HCT116 (cell line): ENCODE data around the gene CD28. TPM values are rescaled to one million over a fixed set of nuclear protein-coding genes. Genes with fewer than 3 reads are reported as not detected.

Experiments used
- ATAC-seq: fragments of 200-7000 bp; cut with Tn5 transposase; 2 replicates; pipeline ENCODE4 v1.9.1; 2020; ENCODE audit warnings: mild to moderate bottlenecking, moderate library complexity
- BruUV-seq: library from RNA; stranded (reverse); fragments of 400-500 nt; replicated peaks from 2 replicates; lab custom pipeline; 2021; lab: Mats Ljungman, UMichigan
- CTCF ChIA-PET: fragments of 300-600 bp; sonication (Branson Sonifier 250); formaldehyde crosslinking; loops from one replicate; lab custom pipeline; 2021; ENCODE audit warnings: antibody characterized with exemption; lab: Charles Lee
- POLR2A ChIA-PET: fragments of 300-600, 350-600 bp; sonication (Branson Sonifier 250); formaldehyde crosslinking; loops from one replicate; lab custom pipeline; 2021; ENCODE audit warnings: antibody characterized with exemption; lab: Charles Lee
- RAD21 ChIA-PET, 2 experiments: fragments of 300-600 bp; sonication (Branson Sonifier 250); formaldehyde crosslinking; loops; one replicate each; lab custom pipeline; 2023; ENCODE audit warnings: low total read pairs in 2 of 2; ENCODE audit not compliant: uncharacterized antibody in 2 of 2, unreplicated experiment in 2 of 2, low non-redundant PET in 1 of 2; lab: Charles Lee
- DNase-seq: peaks from one replicate; pipeline ENCODE4 v3.0.0-alpha.2; 2010; ENCODE audit warnings: low read depth, low spot score
- H2AFZ ChIP-seq: fragments of 200-600 bp; shearing (Covaris generic), sonication (generic); 2 replicates; pipeline ENCODE4 v1.6.1; 2017; ENCODE audit warnings: low read depth, mixed run types, mixed read lengths, antibody characterized with exemption, low read length; ENCODE audit not compliant: poor library complexity, severe bottlenecking
- H3K27ac ChIP-seq: 2 replicates; pipeline ENCODE4 v1.5.1; 2012; ENCODE audit warnings: low read depth, low read length
- H3K27me3 ChIP-seq: fragments of 200-600 bp; sonication (generic); 2 replicates; pipeline ENCODE4 v1.6.1; 2016; ENCODE audit warnings: mixed run types, low read length, mixed read lengths; ENCODE audit not compliant: insufficient read depth
- H3K36me3 ChIP-seq, 2 experiments: fragments of 200-500 bp in 1 of 2; fragments of 200-600 bp in 1 of 2; sonication (Bioruptor generic) in 1 of 2; sonication (generic) in 1 of 2; 2 replicates each; pipeline versions ENCODE4 v1.5.1 to v1.6.1; 2014 to 2016; ENCODE audit warnings: low read length in 2 of 2, inconsistent platforms in 1 of 2, mixed read lengths in 1 of 2, mixed run types in 1 of 2; ENCODE audit not compliant: insufficient read depth in 2 of 2, control insufficient read depth in 1 of 2
- H3K4me1 ChIP-seq, 2 experiments: fragments of 200-600 bp in 1 of 2; sonication (generic) in 1 of 2; 2 replicates each; pipeline versions ENCODE4 v1.5.1 to v1.6.1; 2012 to 2017; ENCODE audit warnings: low read length in 2 of 2, inconsistent platforms in 1 of 2, mild to moderate bottlenecking in 1 of 2, mixed read lengths in 1 of 2, mixed run types in 1 of 2, moderate library complexity in 1 of 2; ENCODE audit not compliant: insufficient read depth in 2 of 2, control insufficient read depth in 1 of 2
- H3K4me2 ChIP-seq: fragments of 200-600 bp; sonication (generic); 2 replicates; pipeline ENCODE4 v1.6.1; 2017; ENCODE audit warnings: mixed run types, low read length, mixed read lengths
- H3K4me3 ChIP-seq, 2 experiments: fragments of 200-600 bp in 1 of 2; sonication (generic) in 1 of 2; replicated peaks in 1 of 2; 2 replicates each; pipeline ENCODE4 v1.5.1; 2011 to 2016; ENCODE audit warnings: low read length in 2 of 2, control low read depth in 1 of 2, low read depth in 1 of 2, mild to moderate bottlenecking in 1 of 2, mixed read lengths in 1 of 2, mixed run types in 1 of 2
- H3K79me2 ChIP-seq: fragments of 200-600 bp; sonication (generic); 2 replicates; pipeline ENCODE4 v1.6.1; 2017; ENCODE audit warnings: mild to moderate bottlenecking, mixed run types, low read length, moderate library complexity, mixed read lengths; ENCODE audit not compliant: insufficient read depth
- H3K9ac ChIP-seq: fragments of 200-600 bp; sonication (generic); 2 replicates; pipeline ENCODE4 v1.6.1; 2016; ENCODE audit warnings: low read length, mixed read lengths
- H3K9me2 ChIP-seq: fragments of 200-600 bp; sonication (generic), shearing (Covaris generic); 2 replicates; pipeline ENCODE4 v1.6.1; 2017; ENCODE audit warnings: mixed run types, mild to moderate bottlenecking, moderate library complexity; ENCODE audit not compliant: insufficient read depth
- H3K9me3 ChIP-seq, 2 experiments: fragments of 200-500 bp in 1 of 2; fragments of 200-600 bp in 1 of 2; sonication (Bioruptor generic) in 1 of 2; sonication (generic) in 1 of 2; 2 replicates each; pipeline ENCODE4 v1.6.1; 2014 to 2017; ENCODE audit warnings: low read length in 2 of 2, mixed read lengths in 2 of 2, inconsistent platforms in 1 of 2, low read depth in 1 of 2, mild to moderate bottlenecking in 1 of 2, mixed run types in 1 of 2, moderate library complexity in 1 of 2; ENCODE audit not compliant: control insufficient read depth in 1 of 2, insufficient read depth in 1 of 2
- H4K20me1 ChIP-seq: fragments of 200-600 bp; sonication (generic), shearing (Covaris generic); 2 replicates; pipeline ENCODE4 v1.6.1; 2017; ENCODE audit warnings: mixed run types, mild to moderate bottlenecking, moderate library complexity; ENCODE audit not compliant: insufficient read depth
- ATF3 ChIP-seq: IDR thresholded peaks from 2 replicates; pipeline ENCODE4 v1.6.1; 2012
- CBX3 ChIP-seq: IDR thresholded peaks from 2 replicates; pipeline ENCODE4 v1.6.1; 2012; ENCODE audit warnings: low read depth
- CEBPB ChIP-seq: IDR thresholded peaks from 2 replicates; pipeline ENCODE4 v1.6.1; 2012; ENCODE audit warnings: low read depth
- EGR1 ChIP-seq: IDR thresholded peaks from 2 replicates; pipeline ENCODE4 v1.6.1; 2012; ENCODE audit warnings: low read depth
- ELF1 ChIP-seq: IDR thresholded peaks from 2 replicates; pipeline ENCODE4 v1.6.1; 2012; ENCODE audit warnings: low read depth, borderline replicate concordance
- EZH2 ChIP-seq: fragments of 200-600 bp; sonication (generic); IDR thresholded peaks from 2 replicates; pipeline ENCODE4 v1.6.1; 2017; ENCODE audit warnings: antibody characterized with exemption, mixed run types
- EZH2phosphoT487 ChIP-seq: fragments of 200-600 bp; IDR thresholded peaks from 2 replicates; pipeline ENCODE4 v1.6.1; 2018; ENCODE audit warnings: antibody characterized with exemption, borderline replicate concordance
- FOSL1 ChIP-seq: IDR thresholded peaks from 2 replicates; pipeline ENCODE4 v1.6.1; 2012; ENCODE audit warnings: low read depth
- MAX ChIP-seq: IDR thresholded peaks from 2 replicates; pipeline ENCODE4 v1.6.1; 2012
- POLR2A ChIP-seq: IDR thresholded peaks from 2 replicates; pipeline ENCODE4 v1.7.0; 2011; ENCODE audit warnings: borderline replicate concordance; ENCODE audit not compliant: insufficient read depth, insufficient read length; ENCODE audit errors: extremely low read depth
- POLR2AphosphoS5 ChIP-seq: IDR thresholded peaks from 2 replicates; pipeline ENCODE4 v1.6.1; 2011; ENCODE audit warnings: mild to moderate bottlenecking, low read depth, low read length, moderate library complexity
- RAD21 ChIP-seq: IDR thresholded peaks from 2 replicates; pipeline ENCODE4 v1.6.1; 2012; ENCODE audit warnings: low read depth, mild to moderate bottlenecking
- REST ChIP-seq: IDR thresholded peaks from 2 replicates; pipeline ENCODE4 v1.6.1; 2012; ENCODE audit warnings: low read depth
- SIN3A ChIP-seq: IDR thresholded peaks from 2 replicates; pipeline ENCODE4 v1.6.1; 2012; ENCODE audit warnings: low read depth
- SRF ChIP-seq: IDR thresholded peaks from 2 replicates; pipeline ENCODE4 v1.6.1; 2012; ENCODE audit warnings: low read depth
- YY1 ChIP-seq: IDR thresholded peaks from 2 replicates; pipeline ENCODE4 v1.6.1; 2011; ENCODE audit warnings: low read length, low read depth, moderate library complexity, mild to moderate bottlenecking; ENCODE audit not compliant: insufficient replicate concordance; ENCODE audit errors: extremely low read depth
- ZBTB33 ChIP-seq: IDR thresholded peaks from 2 replicates; pipeline ENCODE4 v1.6.1; 2011; ENCODE audit warnings: mild to moderate bottlenecking, low read length, moderate library complexity; ENCODE audit not compliant: insufficient replicate concordance; ENCODE audit errors: extremely low read depth
- ZFX ChIP-seq: fragments of 450-650 bp; IDR thresholded peaks from 2 replicates; pipeline ENCODE4 v1.6.1; 2017
- ZNF274 ChIP-seq: fragments of 200-500 bp; sonication (Bioruptor generic); IDR thresholded peaks from 2 replicates; pipeline ENCODE4 v1.6.1; 2014; ENCODE audit warnings: mild to moderate bottlenecking, low read depth, low read length, inconsistent platforms
- intact Hi-C: fragments of 100-400 bp; cut with micrococcal nuclease; formaldehyde crosslinking; loops from 2 replicates; pipeline ENCODE4 v1.10.0; 2022
- total RNA-seq: library from RNA; stranded (reverse); gene quantifications from one replicate; pipeline ENCODE4 v1.2.1, GENCODE V29; 2021; ENCODE audit not compliant: unreplicated experiment
- TF ChIP-seq, protein P1 (sequence below), 3 experiments: fragments of 200-600 bp in 1 of 3; sonication (generic) in 1 of 3; IDR thresholded peaks in 2 of 3; conservative IDR thresholded peaks in 1 of 3; 2 replicates each; pipeline ENCODE4 v1.5.1; 2012 to 2017; ENCODE audit warnings: low read depth in 2 of 3, low read length in 2 of 3, antibody characterized with exemption in 1 of 3, borderline replicate concordance in 1 of 3, control low read depth in 1 of 3, mild to moderate bottlenecking in 1 of 3, mixed read lengths in 1 of 3, mixed run types in 1 of 3, moderate library complexity in 1 of 3; ENCODE audit not compliant: insufficient read depth in 1 of 3

CD28 gene
- total RNA-seq, 1 experiment from 2014 or later: 0.37 TPM

DNA sequence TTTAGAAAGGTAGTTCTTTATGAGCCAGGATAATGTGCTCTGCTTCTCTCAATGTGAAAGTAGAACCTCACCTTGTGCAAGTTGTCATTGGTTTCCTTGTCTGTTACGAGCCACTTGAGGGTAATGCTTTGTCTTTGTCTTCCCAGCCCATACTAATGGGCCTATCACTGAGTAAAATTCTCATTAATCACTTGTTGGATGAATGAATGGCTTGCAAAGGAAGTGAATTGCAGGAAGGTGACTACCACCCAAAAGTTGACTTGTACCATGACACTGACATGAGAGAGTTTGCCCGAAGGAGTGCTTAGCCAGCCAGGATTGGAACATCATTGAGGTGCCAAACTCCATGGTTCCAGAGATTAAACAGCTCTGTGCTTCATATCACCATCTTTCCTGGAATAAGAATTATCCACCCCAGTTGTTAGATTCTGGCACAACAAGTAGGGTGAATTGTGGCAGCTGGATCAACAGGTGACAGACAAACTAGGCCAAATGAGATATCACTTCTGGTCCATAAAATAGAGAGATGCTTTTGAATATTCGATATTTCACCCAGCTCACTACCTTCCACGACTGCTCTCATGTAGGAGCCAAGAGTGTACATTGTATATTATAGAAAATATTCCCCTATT is 20.5 kb upstream of the CD28 start:
- no peaks in the 10 kb centered on the region for H3K4me1 ChIP-seq
- no peak for ATAC-seq
- H3K27ac ChIP-seq: no peak overlapping the region
- H3K4me2 ChIP-seq: no peak overlapping the region
- H3K79me2 ChIP-seq: no peaks in the 10 kb centered on the region
- TF ChIP-seq CBX3: no peak
- no peak for TF ChIP-seq CEBPB
- no peak for TF ChIP-seq ELF1
- no peak for TF ChIP-seq EZH2
- no peak for TF ChIP-seq ZFX
- TF ChIP-seq ATF3: no peak
- no peak for TF ChIP-seq MAX
- no peak for TF ChIP-seq EGR1
- TF ChIP-seq POLR2A: no peak
- no peak for TF ChIP-seq ZNF274
- no peak for TF ChIP-seq RAD21
- TF ChIP-seq, protein P1, sequence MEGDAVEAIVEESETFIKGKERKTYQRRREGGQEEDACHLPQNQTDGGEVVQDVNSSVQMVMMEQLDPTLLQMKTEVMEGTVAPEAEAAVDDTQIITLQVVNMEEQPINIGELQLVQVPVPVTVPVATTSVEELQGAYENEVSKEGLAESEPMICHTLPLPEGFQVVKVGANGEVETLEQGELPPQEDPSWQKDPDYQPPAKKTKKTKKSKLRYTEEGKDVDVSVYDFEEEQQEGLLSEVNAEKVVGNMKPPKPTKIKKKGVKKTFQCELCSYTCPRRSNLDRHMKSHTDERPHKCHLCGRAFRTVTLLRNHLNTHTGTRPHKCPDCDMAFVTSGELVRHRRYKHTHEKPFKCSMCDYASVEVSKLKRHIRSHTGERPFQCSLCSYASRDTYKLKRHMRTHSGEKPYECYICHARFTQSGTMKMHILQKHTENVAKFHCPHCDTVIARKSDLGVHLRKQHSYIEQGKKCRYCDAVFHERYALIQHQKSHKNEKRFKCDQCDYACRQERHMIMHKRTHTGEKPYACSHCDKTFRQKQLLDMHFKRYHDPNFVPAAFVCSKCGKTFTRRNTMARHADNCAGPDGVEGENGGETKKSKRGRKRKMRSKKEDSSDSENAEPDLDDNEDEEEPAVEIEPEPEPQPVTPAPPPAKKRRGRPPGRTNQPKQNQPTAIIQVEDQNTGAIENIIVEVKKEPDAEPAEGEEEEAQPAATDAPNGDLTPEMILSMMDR (IDR thresholded peaks at IDR 0.05 in 2 of 3, conservative IDR thresholded peaks at IDR 0.05 in 1 of 3; ENCODE audit: borderline replicate concordance in 1 of 3, insufficient read depth in 1 of 3, low read depth in 2 of 3, low read length in 2 of 3): no peak
- no peak for TF ChIP-seq POLR2AphosphoS5
- no peak for TF ChIP-seq FOSL1
- no peak for TF ChIP-seq SIN3A
- no peak for TF ChIP-seq EZH2phosphoT487
- TF ChIP-seq YY1: no peak
- TF ChIP-seq SRF: no peak
- no peak for TF ChIP-seq ZBTB33
- no peak for TF ChIP-seq REST
- TF ChIP-seq, all 23 proteins: peak for 0
- ChIA-PET CTCF (no interaction called here), POLR2A (no interaction called here), RAD21 (no interaction called here)
- no peak overlapping the region for H3K4me3 ChIP-seq
- H2AFZ ChIP-seq: no peak overlapping the region
- no peaks in the 10 kb centered on the region for H3K9me3 ChIP-seq
- no peaks in the 10 kb centered on the region for H4K20me1 ChIP-seq
- no peak for DNase-seq
- intact Hi-C loops: no loop called here
- no TSS peak for BruUV-seq
- no peak overlapping the region for H3K9ac ChIP-seq
- no peaks in the 10 kb centered on the region for H3K36me3 ChIP-seq
- no peaks in the 10 kb centered on the region for H3K27me3 ChIP-seq
- H3K9me2 ChIP-seq: no peaks in the 10 kb centered on the region
